ENCODE measurements around the gene GPR55.

The GPR55 gene

GRCh38 chr2:230942920-230943896 is 18.2 kb upstream of the GPR55 start:
- no peak for TF ChIP-seq CTCF (IDR thresholded peaks at IDR 0.05; ENCODE audit: low read depth, low read length)
- DNase-seq (ENCODE audit: extremely low read depth, low read depth) = no peak

- TF ChIP-seq CTCF (IDR thresholded peaks at IDR 0.05; ENCODE audit: low read depth, low read length) = no peak
- no peak for DNase-seq (ENCODE audit: extremely low read depth, low read depth)
Measured at GRCh38 chr2:230942371-230942770, 17.3 kb upstream of the GPR55 start.

GRCh38 chr2:230941202-230942180 is 16.4 kb upstream of the GPR55 start:
- no peak for TF ChIP-seq CTCF (IDR thresholded peaks at IDR 0.05; ENCODE audit: low read depth, low read length)
- no peak for DNase-seq (ENCODE audit: extremely low read depth, low read depth)

- no peak for TF ChIP-seq CTCF (IDR thresholded peaks at IDR 0.05; ENCODE audit: low read depth, low read length)
- DNase-seq (ENCODE audit: extremely low read depth, low read depth) = no peak
Measured at GRCh38 chr2:230940471-230940815, 15.4 kb upstream of the GPR55 start.

DNA sequence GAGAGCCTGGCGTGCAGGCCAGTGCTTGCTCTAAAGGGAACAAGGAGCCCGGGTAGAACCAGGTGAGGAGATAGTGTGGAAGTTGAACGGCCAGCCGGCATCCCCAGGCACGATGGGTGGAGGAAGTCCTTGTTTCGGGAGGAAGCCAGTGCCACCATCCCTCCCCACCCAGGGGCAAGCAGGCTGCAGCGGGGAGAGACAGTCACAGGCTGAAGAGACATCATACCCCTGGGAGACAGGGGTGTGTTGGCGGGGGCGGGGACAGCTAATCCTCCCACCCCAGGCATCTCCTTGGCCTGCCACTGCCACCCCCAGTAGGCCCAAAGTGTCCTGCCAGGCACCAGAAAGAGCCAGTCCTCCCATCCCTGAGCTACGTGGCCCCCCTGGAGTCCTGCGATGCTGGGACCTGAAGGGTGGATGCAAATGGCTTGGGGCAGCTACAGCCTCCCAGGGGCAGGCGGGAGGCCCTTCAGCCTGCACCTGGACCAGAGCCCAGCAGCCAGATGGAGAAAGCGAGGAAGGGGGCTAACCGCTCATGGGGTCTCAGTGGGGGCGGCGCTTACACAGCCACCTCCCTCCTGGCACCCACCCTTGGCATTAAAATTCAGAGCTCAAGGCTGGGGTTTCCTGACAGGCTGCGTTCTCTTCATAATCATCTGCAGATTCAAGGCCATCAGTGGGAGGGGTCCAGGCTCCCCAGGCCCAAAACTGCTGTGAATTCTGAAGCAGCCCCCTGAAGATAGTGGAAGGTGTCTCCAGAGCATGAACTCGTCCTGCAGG is 14.8 kb upstream of the GPR55 start:
- TF ChIP-seq CTCF (IDR thresholded peaks at IDR 0.05; ENCODE audit: low read depth, low read length) = no peak
- no peak for DNase-seq (ENCODE audit: extremely low read depth, low read depth)

DNA sequence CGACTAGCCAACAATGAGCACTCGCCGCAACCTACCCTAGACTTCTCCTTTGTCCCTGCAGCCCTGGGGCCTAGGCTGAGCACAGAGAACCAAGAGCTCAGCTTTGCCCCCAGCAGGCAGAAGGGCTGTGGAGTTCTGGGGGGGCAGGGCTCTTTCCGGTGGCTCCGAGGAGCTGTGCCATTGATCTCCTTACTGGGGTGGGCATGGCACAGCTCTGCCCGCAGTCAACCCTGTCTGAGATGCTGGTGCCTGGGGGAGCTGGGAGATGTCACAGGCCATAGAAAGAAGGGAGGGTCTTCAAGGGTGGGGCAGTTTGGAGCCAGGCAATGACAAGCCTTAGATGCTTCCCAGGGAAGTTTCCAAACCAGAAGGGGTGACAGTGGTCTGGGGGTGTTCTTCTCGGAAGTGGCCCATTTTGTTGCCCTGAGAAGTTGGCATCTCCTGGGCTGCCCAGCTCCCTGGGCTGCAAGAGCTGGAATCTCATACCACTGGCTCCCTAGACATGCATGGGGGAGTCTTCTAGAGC is 14.1 kb upstream of the GPR55 start:
- no peak for DNase-seq (ENCODE audit: extremely low read depth, low read depth)
- TF ChIP-seq CTCF (IDR thresholded peaks at IDR 0.05; ENCODE audit: low read depth, low read length) = no peak

All from AG09319 (cell line).